ENCODE results near the gene PLD4. TPM values are rescaled to one million over a fixed set of nuclear protein-coding genes. Genes with fewer than 3 reads are reported as not detected.
A peak's percentile ranks its signal among the peaks of the same experiment; 100 is the strongest.

The PLD4 gene
- total RNA-seq, 1 experiment from 2014 or later = 0.15 TPM

GRCh38 chr14:104967386-104968152 is 42.9 kb downstream of the PLD4 start:
- peak; percentile 19; the same call in 1 of the 2 replicates for TF ChIP-seq SIN3A (IDR thresholded peaks at IDR 0.05; ENCODE audit: borderline replicate concordance, insufficient read depth, low read depth, low read length)
- TF ChIP-seq, protein P1, sequence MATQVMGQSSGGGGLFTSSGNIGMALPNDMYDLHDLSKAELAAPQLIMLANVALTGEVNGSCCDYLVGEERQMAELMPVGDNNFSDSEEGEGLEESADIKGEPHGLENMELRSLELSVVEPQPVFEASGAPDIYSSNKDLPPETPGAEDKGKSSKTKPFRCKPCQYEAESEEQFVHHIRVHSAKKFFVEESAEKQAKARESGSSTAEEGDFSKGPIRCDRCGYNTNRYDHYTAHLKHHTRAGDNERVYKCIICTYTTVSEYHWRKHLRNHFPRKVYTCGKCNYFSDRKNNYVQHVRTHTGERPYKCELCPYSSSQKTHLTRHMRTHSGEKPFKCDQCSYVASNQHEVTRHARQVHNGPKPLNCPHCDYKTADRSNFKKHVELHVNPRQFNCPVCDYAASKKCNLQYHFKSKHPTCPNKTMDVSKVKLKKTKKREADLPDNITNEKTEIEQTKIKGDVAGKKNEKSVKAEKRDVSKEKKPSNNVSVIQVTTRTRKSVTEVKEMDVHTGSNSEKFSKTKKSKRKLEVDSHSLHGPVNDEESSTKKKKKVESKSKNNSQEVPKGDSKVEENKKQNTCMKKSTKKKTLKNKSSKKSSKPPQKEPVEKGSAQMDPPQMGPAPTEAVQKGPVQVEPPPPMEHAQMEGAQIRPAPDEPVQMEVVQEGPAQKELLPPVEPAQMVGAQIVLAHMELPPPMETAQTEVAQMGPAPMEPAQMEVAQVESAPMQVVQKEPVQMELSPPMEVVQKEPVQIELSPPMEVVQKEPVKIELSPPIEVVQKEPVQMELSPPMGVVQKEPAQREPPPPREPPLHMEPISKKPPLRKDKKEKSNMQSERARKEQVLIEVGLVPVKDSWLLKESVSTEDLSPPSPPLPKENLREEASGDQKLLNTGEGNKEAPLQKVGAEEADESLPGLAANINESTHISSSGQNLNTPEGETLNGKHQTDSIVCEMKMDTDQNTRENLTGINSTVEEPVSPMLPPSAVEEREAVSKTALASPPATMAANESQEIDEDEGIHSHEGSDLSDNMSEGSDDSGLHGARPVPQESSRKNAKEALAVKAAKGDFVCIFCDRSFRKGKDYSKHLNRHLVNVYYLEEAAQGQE (IDR thresholded peaks at IDR 0.05; ENCODE audit: insufficient read depth in 1 of 2, low read depth in 2 of 2, low read length in 1 of 2) = no peak
- TF ChIP-seq POLR2AphosphoS5 (IDR thresholded peaks at IDR 0.05; ENCODE audit: low read depth, low read length) = peak; percentile 61; the same call in 1 of the 2 replicates
- peak; percentile 42 for ATAC-seq
- Histone ChIP-seq H3K4me3 (ENCODE audit: low read depth in 2 of 2, low read length in 2 of 2) (peak overlapping the region; percentile 65 to 77), H3K36me3 (ENCODE audit: control insufficient read depth, insufficient read depth, low read length) (no peaks in the 10 kb centered on the region), H3K4me1 (ENCODE audit: control insufficient read depth, insufficient read depth, low read length) (peaks cover 44% of the 10 kb centered on the region), H3K27me3 (ENCODE audit: control insufficient read depth, insufficient read depth, low read length) (no peaks in the 10 kb centered on the region), H3K9me3 (ENCODE audit: control insufficient read depth, insufficient read depth, low read depth, low read length) (no peaks in the 10 kb centered on the region), H3K27ac (ENCODE audit: low read length) (peak overlapping the region; percentile 93)
- in situ Hi-C loops (cut with HindIII; ENCODE audit: low pct_unique_long_range_greater_than_20kb, low sequenced_read_pairs) = no loop called here
- no peak for DNase-seq (ENCODE audit: low read depth, low spot score)
- ChIA-PET CTCF (interaction anchor here (0.5 kb wide), 2 partner anchors 78 to 79 kb away, joined by 12 read pairs; no protein-coding TSS in a partner anchor), POLR2A (interaction anchor here (0.6 kb wide), 1 partner anchor 162 kb away, joined by 3 read pairs; no protein-coding TSS in a partner anchor)
- intact Hi-C loops (cut with micrococcal nuclease; ENCODE audit: unreplicated experiment) = loop anchor here (5.0 kb wide), 1 partner anchor 70 kb away; no protein-coding TSS in a partner anchor
- BruUV-seq (replicated peaks) = no TSS peak

DNA sequence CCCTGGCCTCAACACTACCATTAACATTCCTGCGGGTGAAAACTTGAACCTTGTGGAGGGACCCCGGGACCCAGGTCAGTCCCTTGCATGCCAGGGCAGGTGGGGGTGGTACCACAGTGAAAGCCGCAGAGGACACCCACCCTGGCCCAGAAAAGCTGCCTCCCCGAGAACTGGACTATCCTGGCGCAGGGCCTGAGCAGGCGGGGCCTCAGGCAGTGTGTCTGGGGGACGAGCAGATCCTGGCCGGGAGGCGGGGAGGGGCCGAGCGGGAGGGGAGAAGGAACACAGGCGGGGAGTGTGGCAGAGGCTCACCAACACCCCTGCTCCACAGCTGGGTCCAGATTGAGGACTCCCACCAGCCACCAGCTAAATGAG is 43.5 kb downstream of the PLD4 start:
- no peaks in the 10 kb centered on the region for H3K36me3 ChIP-seq (ENCODE audit: control insufficient read depth, insufficient read depth, low read length)
- peak overlapping the region; percentile 93 for H3K27ac ChIP-seq (ENCODE audit: low read length)
- TF ChIP-seq POLR2AphosphoS5 (IDR thresholded peaks at IDR 0.05; ENCODE audit: low read depth, low read length) (peak; percentile 40), SIN3A (IDR thresholded peaks at IDR 0.05; ENCODE audit: borderline replicate concordance, insufficient read depth, low read depth, low read length) (no peak)
- TF ChIP-seq, protein P1 (IDR thresholded peaks at IDR 0.05; ENCODE audit: insufficient read depth in 1 of 2, low read depth in 2 of 2, low read length in 1 of 2) = no peak
- H3K4me1 ChIP-seq (ENCODE audit: control insufficient read depth, insufficient read depth, low read length) = peaks cover 50% of the 10 kb centered on the region
- intact Hi-C loops (cut with micrococcal nuclease; ENCODE audit: unreplicated experiment) = loop anchor here (5.0 kb wide), 1 partner anchor 71 kb away; no protein-coding TSS in a partner anchor
- H3K9me3 ChIP-seq (ENCODE audit: control insufficient read depth, insufficient read depth, low read depth, low read length) = no peaks in the 10 kb centered on the region
- in situ Hi-C loops (cut with HindIII; ENCODE audit: low pct_unique_long_range_greater_than_20kb, low sequenced_read_pairs) = no loop called here
- no TSS peak for BruUV-seq (replicated peaks)
- H3K27me3 ChIP-seq (ENCODE audit: control insufficient read depth, insufficient read depth, low read length) = no peaks in the 10 kb centered on the region
- POLR2A ChIA-PET = interaction anchor here (0.6 kb wide), 1 partner anchor 162 kb away, joined by 3 read pairs; no protein-coding TSS in a partner anchor
- DNase-seq (ENCODE audit: low read depth, low spot score) (no peak), ATAC-seq (peak; percentile 46)
- peak overlapping the region; percentile 65 to 77 for H3K4me3 ChIP-seq (ENCODE audit: low read depth in 2 of 2, low read length in 2 of 2)
- CTCF ChIA-PET = interaction anchor here (0.5 kb wide), 1 partner anchor 78 kb away, joined by 12 read pairs; no protein-coding TSS in a partner anchor
